Measurements from ENCODE around the gene PBXIP1. TPM values are rescaled to one million over a fixed set of nuclear protein-coding genes. Genes with fewer than 3 reads are reported as not detected.
A peak's percentile ranks its signal among the peaks of the same experiment; 100 is the strongest.

PBXIP1 gene
- total and polyA plus RNA-seq, 10 of the 15 experiments (the other 5 are each of a cell fraction or from before 2014, with no cell fraction given): 0.63 to 25.6 (median 15.4) TPM

DNA sequence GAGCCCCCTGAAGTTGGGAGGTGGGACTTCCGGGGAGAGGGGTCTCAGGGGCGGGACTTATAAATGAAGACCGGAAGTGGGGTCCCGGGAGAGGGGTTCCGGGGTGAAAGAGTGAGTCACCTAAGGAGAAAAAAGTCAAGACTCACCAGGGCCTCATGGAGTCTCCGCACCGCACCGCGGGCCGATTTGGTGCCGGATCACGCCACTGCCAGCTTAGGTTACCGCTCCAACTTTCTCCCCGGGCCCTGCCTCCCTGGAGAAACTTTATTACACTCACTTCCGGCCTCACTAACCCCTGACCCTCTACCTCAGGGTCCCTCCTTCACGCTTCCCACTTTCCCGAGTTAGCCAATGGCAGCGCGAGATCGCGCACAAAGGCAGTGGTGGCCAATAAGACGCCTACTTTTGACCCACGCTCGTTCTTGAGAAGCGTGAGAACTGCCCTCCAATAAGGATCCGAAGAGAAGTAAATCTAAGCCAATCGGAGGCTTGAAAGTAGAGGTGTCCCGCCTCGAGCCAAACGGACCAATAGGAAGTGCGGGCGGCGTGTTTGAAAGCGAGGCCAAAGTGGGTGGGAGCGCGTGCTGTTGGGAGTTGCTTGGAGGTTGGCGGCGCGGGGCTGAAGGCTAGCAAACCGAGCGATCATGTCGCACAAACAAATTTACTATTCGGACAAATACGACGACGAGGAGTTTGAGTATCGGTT lies 18.4 kb upstream of the PBXIP1 start, which contains the start of gene CKS1B:
TSS of gene CKS1B (plus strand) at position 580 of the 706 bp plus-strand sequence. CDS start at position 645, 65 bp downstream.
- in situ Hi-C loops (cut with MboI): no loop called here
- Histone ChIP-seq H3K4me1 (ENCODE audit: control insufficient read depth, insufficient read depth, low read length) (peaks cover 28% of the 10 kb centered on the region), H3K9me3 (replicated peaks; ENCODE audit: control insufficient read depth, insufficient read depth, low read length) (no peaks in the 10 kb centered on the region), H3K27me3 (replicated peaks in 1 of 2; ENCODE audit: control insufficient read depth in 2 of 2, insufficient read depth in 2 of 2, low read length in 1 of 2) (no peaks in the 10 kb centered on the region), H3K27ac (ENCODE audit: control insufficient read depth, insufficient read depth) (peak within 1 kb of the TSS; percentile 96), H4K20me1 (ENCODE audit: control insufficient read depth, insufficient read depth) (no peaks in the 10 kb centered on the region), H2AFZ (ENCODE audit: control insufficient read depth, low read depth, low read length) (peak within 1 kb of the TSS; percentile 82), H3K79me2 (ENCODE audit: control insufficient read depth, insufficient read depth, low read length) (peaks cover 77% of the 10 kb centered on the region), H3K9ac (ENCODE audit: control insufficient read depth, insufficient read depth, low read length) (peak within 1 kb of the TSS; percentile 93), H3K4me2 (ENCODE audit: control insufficient read depth, insufficient read depth) (peak within 1 kb of the TSS; percentile 89), H3K36me3 (ENCODE audit: control insufficient read depth in 2 of 2, insufficient read depth in 2 of 2, low read length in 1 of 2) (peaks cover 0 to 8% of the 10 kb centered on the region in 2 experiments; a peak in 2 of 4 replicates), H3K4me3 (peak within 1 kb of the TSS; percentile 90)
- peak; percentile 100 for DNase-seq (ENCODE audit: low read depth, low spot score)
- BruUV-seq (replicated peaks): no TSS peak
- WGBS (ENCODE audit: insufficient coverage, insufficient replicate concordance, low lambda C conversion rate, missing lambda C conversion rate): under 1% methylated on average over 43 of the region's 47 CpGs
- ChIA-PET POLR2A (interaction anchor here (0.7 to 9.8 kb wide), 15 partner anchors 8 to 1009 kb away, joined by 3 to 140 read pairs (median 5); partner anchors contain the start of genes FLAD1, KCNN3, PBXIP1 and PMVK), CTCF (interaction anchor here (0.6 to 20.6 kb wide), 18 partner anchors 9 to 226 kb away, joined by 3 to 226 read pairs (median 4); partner anchors contain the start of genes FLAD1, LENEP, PBXIP1 and ZBTB7B), RAD21 (ENCODE audit: unreplicated experiment) (interaction anchor here (0.7 to 1.7 kb wide), 19 partner anchors 8 to 111 kb away, joined by 3 to 16 read pairs (median 4); partner anchors contain the start of genes ADAM15, FLAD1, KCNN3 and PBXIP1), SMC1A (ENCODE audit: uncharacterized antibody, unreplicated experiment) (interaction anchor here (0.9 to 5.4 kb wide), 13 partner anchors 9 to 415 kb away, joined by 3 to 30 read pairs (median 4); partner anchors contain the start of genes FLAD1 and PBXIP1)
- intact Hi-C loops (cut with micrococcal nuclease; ENCODE audit: unreplicated experiment): loop anchor here (1.0 to 5.0 kb wide), 2 partner anchors 25 to 88 kb away; partner anchors contain the start of gene EFNA4
- ATAC-seq: peak; percentile 87
- peak; percentile 97 for FAIRE-seq
- TF ChIP-seq EZH2 (IDR thresholded peaks at IDR 0.05; ENCODE audit: borderline replicate concordance, control insufficient read depth, low read depth, low read length): no peak
- TF ChIP-seq, protein P1, sequence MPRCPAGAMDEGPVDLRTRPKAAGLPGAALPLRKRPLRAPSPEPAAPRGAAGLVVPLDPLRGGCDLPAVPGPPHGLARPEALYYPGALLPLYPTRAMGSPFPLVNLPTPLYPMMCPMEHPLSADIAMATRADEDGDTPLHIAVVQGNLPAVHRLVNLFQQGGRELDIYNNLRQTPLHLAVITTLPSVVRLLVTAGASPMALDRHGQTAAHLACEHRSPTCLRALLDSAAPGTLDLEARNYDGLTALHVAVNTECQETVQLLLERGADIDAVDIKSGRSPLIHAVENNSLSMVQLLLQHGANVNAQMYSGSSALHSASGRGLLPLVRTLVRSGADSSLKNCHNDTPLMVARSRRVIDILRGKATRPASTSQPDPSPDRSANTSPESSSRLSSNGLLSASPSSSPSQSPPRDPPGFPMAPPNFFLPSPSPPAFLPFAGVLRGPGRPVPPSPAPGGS (IDR thresholded peaks at IDR 0.05; ENCODE audit: borderline replicate concordance, insufficient read depth, low read depth, low read length, poor library complexity, severe bottlenecking): no peak
- TF ChIP-seq BHLHE40 (IDR thresholded peaks at IDR 0.05; ENCODE audit: borderline replicate concordance in 1 of 2, low read depth in 2 of 2, low read length in 1 of 2): peak; percentile 78 to 84; a peak in 3 of 4 replicates
- peak; percentile 93 for TF ChIP-seq FOXM1 (IDR thresholded peaks at IDR 0.05; ENCODE audit: low read depth, low read length)
- no peak for TF ChIP-seq CHD1 (IDR thresholded peaks at IDR 0.05; ENCODE audit: low read depth, low read length)
- no peak for TF ChIP-seq PAX5 (IDR thresholded peaks at IDR 0.05; ENCODE audit: borderline replicate concordance, low read depth, low read length)
- no peak for TF ChIP-seq NR2C2 (IDR thresholded peaks at IDR 0.05; ENCODE audit: borderline replicate concordance, control insufficient read depth, insufficient read length, low read depth)
- TF ChIP-seq NFIC (IDR thresholded peaks at IDR 0.05; ENCODE audit: low read depth, low read length): 0 out of 2 replicates have a peak, but pooled peaks have one; percentile 3
- TF ChIP-seq ZBED1 (IDR thresholded peaks at IDR 0.05; ENCODE audit: borderline replicate concordance): no peak
- TF ChIP-seq, protein P2, sequence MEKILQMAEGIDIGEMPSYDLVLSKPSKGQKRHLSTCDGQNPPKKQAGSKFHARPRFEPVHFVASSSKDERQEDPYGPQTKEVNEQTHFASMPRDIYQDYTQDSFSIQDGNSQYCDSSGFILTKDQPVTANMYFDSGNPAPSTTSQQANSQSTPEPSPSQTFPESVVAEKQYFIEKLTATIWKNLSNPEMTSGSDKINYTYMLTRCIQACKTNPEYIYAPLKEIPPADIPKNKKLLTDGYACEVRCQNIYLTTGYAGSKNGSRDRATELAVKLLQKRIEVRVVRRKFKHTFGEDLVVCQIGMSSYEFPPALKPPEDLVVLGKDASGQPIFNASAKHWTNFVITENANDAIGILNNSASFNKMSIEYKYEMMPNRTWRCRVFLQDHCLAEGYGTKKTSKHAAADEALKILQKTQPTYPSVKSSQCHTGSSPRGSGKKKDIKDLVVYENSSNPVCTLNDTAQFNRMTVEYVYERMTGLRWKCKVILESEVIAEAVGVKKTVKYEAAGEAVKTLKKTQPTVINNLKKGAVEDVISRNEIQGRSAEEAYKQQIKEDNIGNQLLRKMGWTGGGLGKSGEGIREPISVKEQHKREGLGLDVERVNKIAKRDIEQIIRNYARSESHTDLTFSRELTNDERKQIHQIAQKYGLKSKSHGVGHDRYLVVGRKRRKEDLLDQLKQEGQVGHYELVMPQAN (conservative IDR thresholded peaks at IDR 0.05): peak; percentile 100
- TF ChIP-seq, protein P3, sequence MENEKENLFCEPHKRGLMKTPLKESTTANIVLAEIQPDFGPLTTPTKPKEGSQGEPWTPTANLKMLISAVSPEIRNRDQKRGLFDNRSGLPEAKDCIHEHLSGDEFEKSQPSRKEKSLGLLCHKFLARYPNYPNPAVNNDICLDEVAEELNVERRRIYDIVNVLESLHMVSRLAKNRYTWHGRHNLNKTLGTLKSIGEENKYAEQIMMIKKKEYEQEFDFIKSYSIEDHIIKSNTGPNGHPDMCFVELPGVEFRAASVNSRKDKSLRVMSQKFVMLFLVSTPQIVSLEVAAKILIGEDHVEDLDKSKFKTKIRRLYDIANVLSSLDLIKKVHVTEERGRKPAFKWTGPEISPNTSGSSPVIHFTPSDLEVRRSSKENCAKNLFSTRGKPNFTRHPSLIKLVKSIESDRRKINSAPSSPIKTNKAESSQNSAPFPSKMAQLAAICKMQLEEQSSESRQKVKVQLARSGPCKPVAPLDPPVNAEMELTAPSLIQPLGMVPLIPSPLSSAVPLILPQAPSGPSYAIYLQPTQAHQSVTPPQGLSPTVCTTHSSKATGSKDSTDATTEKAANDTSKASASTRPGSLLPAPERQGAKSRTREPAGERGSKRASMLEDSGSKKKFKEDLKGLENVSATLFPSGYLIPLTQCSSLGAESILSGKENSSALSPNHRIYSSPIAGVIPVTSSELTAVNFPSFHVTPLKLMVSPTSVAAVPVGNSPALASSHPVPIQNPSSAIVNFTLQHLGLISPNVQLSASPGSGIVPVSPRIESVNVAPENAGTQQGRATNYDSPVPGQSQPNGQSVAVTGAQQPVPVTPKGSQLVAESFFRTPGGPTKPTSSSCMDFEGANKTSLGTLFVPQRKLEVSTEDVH (IDR thresholded peaks at IDR 0.05; ENCODE audit: low read depth, partially characterized antibody): peak; percentile 76
- peak; percentile 52; the same call in 1 of the 2 replicates for TF ChIP-seq POLR2AphosphoS2 (IDR thresholded peaks at IDR 0.05; ENCODE audit: low read depth, low read length)
- peak; percentile 86 for TF ChIP-seq CREB1 (IDR thresholded peaks at IDR 0.05; ENCODE audit: low read depth)
